ENCODE measurements around the gene RNF212B. TPM values are rescaled to one million over a fixed set of nuclear protein-coding genes. Genes with fewer than 3 reads are reported as not detected.

The RNF212B gene
- polyA plus RNA-seq, 3 donors from 2014 or later, result not detected

DNA sequence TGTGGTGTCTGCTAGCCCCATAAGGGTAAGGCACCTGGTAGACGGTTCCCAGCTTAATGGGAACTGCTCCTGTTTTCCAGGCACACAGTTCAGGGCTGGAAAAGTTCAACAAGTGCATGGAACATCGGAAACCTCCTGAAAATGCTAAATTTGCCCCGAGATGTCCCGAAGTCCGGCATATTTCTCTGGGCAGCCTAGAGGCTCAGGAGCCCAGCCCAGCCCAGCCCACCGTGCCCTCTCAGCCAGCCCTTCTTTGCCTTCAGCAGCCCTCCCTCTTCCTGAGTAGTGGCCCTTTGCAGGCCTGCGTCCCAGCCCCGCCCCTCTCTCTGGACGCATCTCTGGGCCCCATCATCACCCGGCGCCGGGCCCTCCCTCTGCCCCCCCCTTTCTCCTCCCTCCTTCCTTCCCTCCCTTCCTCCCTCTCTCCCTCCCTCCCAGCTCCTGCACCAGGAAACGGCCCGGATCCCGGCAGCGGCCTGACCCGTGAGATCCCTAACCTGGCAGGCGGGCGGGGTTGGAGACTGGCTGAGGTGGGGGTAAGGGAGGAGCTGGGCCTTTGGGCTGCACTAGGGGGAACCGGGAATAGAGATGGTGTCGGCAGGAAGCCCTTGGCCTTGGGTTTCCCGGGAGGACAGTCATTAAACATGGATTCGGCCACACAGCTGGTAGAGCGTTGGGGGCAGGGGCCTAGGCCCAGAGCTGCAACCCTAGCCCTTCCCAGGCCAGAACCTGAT, 68.8 kb downstream of the RNF212B start, which contains the start of gene BCL2L2:
TSS of gene BCL2L2 (plus strand) at position 422 of the 734 bp plus-strand sequence. CDS start 935 bp downstream, outside the sequence.
- peaks cover 6 to 13% (median 7%) of the 10 kb centered on the region in 3 donors for H3K27me3 Mint-ChIP-seq (ENCODE audit: low read depth in 3 of 3)

DNA sequence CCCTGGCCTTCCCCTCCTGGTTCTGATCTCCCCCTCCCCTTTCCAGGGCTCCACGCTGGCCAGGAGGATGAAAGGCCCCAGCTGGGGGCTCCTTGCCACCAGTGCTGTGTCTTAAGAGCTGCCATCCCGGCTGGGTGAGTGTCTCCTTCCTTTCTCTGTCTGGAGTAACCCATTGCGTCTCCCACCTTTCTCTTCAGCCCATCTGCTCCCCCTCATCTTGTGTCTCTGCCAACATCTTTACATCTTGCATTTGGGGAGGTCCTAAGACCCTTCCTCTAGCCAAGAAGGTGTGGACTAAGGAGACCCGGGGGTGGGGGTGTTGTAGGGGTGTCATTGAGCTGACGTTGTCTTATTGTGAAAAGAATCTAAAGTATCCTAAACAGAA, 69.4 kb downstream of the RNF212B start:
- Mint-ChIP-seq H3K27ac (peak overlapping the region; percentile 84 to 92 (median 90)), H3K9me3 (no peaks in the 10 kb centered on the region), H3K27me3 (ENCODE audit: low read depth in 3 of 3) (peaks cover 6 to 13% (median 7%) of the 10 kb centered on the region in 3 donors), H3K36me3 (no peaks in the 10 kb centered on the region), H3K4me3 (peak overlapping the region; percentile 78 to 83 (median 82)), H3K4me1 (peaks cover 36 to 46% of the 10 kb centered on the region in 2 donors)
- DNase-seq, result no peak

More for the DNA sequence above, 68.8 kb downstream of the RNF212B start, which contains the start of gene BCL2L2:
- Mint-ChIP-seq H3K36me3 (no peaks in the 10 kb centered on the region), H3K4me3 (peak within 1 kb of the TSS; percentile 78 to 83 (median 82)), H3K9me3 (no peaks in the 10 kb centered on the region), H3K4me1 (peaks cover 36 to 46% of the 10 kb centered on the region in 2 donors), H3K27ac (peak within 1 kb of the TSS; percentile 84 to 92 (median 90))
- DNase-seq, result peak; percentile 58 to 65 (median 65)

- H3K36me3 Mint-ChIP-seq, result peaks cover 0 to 3% (median 0%) of the 10 kb centered on the region in 3 donors
- peak overlapping the region; percentile 84 to 92 (median 90) for H3K27ac Mint-ChIP-seq
- peaks cover 0 to 10% (median 4%) of the 10 kb centered on the region in 3 donors for H3K27me3 Mint-ChIP-seq (ENCODE audit: low read depth in 3 of 3)
- DNase-seq, result no peak
- peaks cover 31 to 40% of the 10 kb centered on the region in 2 donors for H3K4me1 Mint-ChIP-seq
- H3K4me3 Mint-ChIP-seq, result peak overlapping the region; percentile 78 to 83 (median 82)
- no peaks in the 10 kb centered on the region for H3K9me3 Mint-ChIP-seq
Measured at GRCh38 chr14:23307687-23308644, 70.2 kb downstream of the RNF212B start.

DNA sequence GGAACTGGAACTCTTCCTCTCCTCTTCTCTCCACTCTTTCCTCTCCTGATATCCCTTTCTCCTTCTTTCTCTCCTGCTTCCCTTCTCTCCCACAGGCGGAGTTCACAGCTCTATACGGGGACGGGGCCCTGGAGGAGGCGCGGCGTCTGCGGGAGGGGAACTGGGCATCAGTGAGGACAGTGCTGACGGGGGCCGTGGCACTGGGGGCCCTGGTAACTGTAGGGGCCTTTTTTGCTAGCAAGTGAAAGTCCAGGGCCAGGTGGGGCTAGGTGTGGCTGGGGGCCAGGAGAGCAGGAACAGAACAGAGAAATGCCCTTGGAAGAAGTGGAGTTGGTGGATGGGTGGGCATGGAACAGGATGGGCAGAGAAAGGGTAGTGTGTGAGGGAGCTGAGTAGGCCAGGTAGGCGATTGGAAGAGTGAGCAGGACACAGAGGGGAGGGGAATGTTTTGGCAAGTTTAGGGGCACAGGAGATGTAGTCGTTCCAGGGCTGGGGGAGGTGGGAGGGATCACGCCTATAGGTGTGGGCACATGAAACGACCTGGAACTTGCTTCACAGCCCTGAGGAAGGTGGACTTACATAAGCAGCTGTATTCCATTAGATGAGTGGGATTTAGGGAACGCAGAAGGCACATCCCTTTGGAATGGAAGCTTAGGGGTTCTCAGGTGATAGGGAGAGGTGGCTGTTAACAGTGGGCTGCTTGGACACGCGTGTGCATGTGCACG, 71.1 kb downstream of the RNF212B start:
- Mint-ChIP-seq H3K9me3 (no peaks in the 10 kb centered on the region), H3K4me3 (peak overlapping the region in 1 of 5 donors; percentile 42)

GRCh38 chr14:23310546-23310945, 72.8 kb downstream of the RNF212B start:
- peak overlapping the region in 1 of 6 donors; percentile 34 for H3K27ac Mint-ChIP-seq
- DNase-seq, result no peak
- H3K36me3 Mint-ChIP-seq, result peaks cover 0 to 3% (median 0%) of the 10 kb centered on the region in 3 donors
- H3K4me3 Mint-ChIP-seq, result no peak overlapping the region
- peaks cover 24 to 27% of the 10 kb centered on the region in 2 donors for H3K4me1 Mint-ChIP-seq
- no peaks in the 10 kb centered on the region for H3K9me3 Mint-ChIP-seq
- peaks cover 0 to 7% (median 4%) of the 10 kb centered on the region in 3 donors for H3K27me3 Mint-ChIP-seq (ENCODE audit: low read depth in 3 of 3)

More for the DNA sequence above, 71.1 kb downstream of the RNF212B start:
- peaks cover 0 to 3% (median 0%) of the 10 kb centered on the region in 3 donors for H3K36me3 Mint-ChIP-seq
- H3K4me1 Mint-ChIP-seq, result peaks cover 27 to 35% of the 10 kb centered on the region in 2 donors
- peaks cover 0 to 10% (median 4%) of the 10 kb centered on the region in 3 donors for H3K27me3 Mint-ChIP-seq (ENCODE audit: low read depth in 3 of 3)
- no peak for DNase-seq
- peak overlapping the region in 4 of 6 donors; percentile 23 to 76 (median 57) for H3K27ac Mint-ChIP-seq

DNA sequence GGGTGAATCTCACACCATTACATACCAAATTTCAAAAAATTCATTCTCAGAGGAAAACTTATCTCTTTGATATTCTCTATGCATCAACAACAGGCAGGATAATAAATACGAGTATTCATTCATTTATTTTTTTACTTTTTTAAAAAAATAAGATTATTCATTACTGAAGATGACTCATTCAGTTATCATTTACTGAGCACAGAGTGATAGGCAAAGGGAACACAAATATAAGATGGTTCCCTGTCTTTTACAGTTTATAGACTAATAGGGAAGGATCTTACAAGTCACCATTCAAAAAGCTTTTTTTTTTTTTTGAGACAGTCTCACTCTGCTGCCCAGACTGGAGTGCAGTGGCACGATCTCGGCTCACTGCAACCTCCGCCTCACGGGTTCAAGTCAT, 78.6 kb downstream of the RNF212B start:
- peaks cover 0 to 4% (median 3%) of the 10 kb centered on the region in 3 donors for H3K36me3 Mint-ChIP-seq
- H3K4me3 Mint-ChIP-seq, result no peak overlapping the region
- H3K27me3 Mint-ChIP-seq (ENCODE audit: low read depth in 3 of 3), result peaks cover 4 to 10% (median 7%) of the 10 kb centered on the region in 3 donors
- no peak for DNase-seq
- no peak overlapping the region for H3K27ac Mint-ChIP-seq
- H3K9me3 Mint-ChIP-seq, result no peaks in the 10 kb centered on the region
- peaks cover 12 to 15% of the 10 kb centered on the region in 2 donors for H3K4me1 Mint-ChIP-seq

DNA sequence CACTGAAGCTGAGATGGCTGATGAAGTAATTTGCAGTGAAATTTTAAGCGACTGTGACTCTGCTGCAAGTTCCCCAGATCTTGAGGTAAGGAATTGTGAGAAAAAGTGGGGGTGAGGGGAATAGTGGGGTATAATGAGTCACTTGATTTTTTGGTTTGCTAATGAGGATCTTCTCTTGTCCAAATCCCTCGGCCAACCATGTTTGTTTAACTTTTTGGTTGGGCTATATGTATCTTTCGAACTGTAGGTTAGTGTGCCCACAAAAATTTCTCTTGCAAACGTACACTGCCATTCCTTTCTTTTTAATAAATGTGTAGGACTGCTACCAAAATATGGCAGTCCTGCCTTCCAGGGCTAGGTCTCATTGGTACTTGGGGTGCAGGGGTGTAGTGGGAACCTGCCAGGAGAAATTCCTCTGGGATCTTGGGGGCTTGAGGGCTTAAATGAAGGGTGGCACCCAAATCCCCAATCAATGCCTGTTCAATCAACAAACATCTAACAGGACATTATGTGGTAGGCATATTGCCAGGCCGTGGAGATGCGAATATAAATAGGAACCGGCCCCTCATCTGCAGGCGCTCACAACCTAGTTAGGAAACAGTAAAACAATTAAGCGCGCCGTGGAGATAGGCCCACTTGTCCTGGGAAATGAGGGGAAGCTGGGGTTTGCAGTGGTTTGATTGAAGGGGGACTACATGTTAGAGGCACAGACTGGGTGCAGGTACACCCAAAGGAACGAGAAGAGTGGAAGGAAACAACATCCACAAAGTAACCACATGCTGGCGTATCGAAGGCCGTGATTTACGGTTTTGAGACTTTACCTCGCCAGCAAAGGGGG, 82.2 kb downstream of the RNF212B start:
- Mint-ChIP-seq H3K4me3 (peak overlapping the region; percentile 90 to 93 (median 91)), H3K4me1 (peaks cover 27 to 36% of the 10 kb centered on the region in 2 donors), H3K27me3 (ENCODE audit: low read depth in 3 of 3) (peaks cover 6 to 10% (median 7%) of the 10 kb centered on the region in 3 donors), H3K36me3 (peaks cover 4 to 19% (median 10%) of the 10 kb centered on the region in 3 donors), H3K27ac (peak overlapping the region; percentile 97 to 100 (median 98)), H3K9me3 (no peaks in the 10 kb centered on the region)
- no peak for DNase-seq

DNA sequence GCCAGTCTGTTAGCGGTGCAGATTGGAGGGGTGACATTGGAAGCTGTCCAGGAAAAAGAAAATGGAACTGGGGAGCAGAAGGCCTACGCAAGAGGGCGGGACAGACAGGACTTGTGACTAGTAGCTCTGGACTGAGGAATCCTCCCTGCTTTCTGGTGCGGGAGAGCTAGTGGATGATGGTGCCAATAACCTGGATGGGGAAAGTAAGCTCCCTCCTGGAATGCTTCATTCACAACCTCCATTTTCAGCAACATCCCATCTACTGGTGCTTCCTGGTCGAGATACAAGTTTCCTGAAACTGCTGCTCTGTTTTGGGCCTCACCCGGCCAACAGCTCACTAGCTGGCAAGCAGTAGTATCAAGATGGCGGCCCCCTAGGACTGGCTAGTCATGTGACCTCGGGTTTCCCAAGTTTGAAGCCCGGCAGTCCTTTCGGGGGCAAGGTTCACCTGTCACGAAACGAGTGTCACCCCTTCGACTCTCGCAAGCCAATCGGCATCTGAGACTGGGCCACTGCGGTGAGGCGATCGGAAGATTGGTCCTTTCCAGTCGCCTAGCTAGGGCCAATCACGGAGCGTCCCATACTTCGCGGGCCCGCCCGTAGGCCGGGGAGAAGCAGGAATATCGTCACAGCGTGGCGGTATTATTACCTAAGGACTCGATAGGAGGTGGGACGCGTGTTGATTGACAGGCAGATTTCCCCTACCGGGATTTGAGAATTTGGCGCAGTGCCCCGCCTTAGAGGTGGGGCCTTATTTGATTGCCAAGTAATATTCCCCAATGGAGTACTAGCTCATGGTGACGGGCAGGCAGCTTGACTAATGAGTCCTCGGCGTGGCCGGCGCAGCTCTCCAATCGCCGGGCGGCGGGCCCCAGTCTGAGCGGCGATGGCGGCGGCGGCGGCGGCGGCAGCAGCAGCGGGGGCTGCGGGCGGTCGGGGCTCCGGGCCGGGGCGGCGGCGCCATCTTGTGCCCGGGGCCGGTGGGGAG, 83.1 kb downstream of the RNF212B start, which contains the start of gene PABPN1:
TSS of gene PABPN1 (plus strand) at position 874 of the 988 bp plus-strand sequence. CDS start at position 887, 13 bp downstream.
- H3K27ac Mint-ChIP-seq, result peak within 1 kb of the TSS; percentile 97 to 100 (median 98)
- peaks cover 27 to 36% of the 10 kb centered on the region in 2 donors for H3K4me1 Mint-ChIP-seq
- peaks cover 8 to 20% (median 10%) of the 10 kb centered on the region in 3 donors for H3K36me3 Mint-ChIP-seq
- peaks cover 6 to 13% (median 7%) of the 10 kb centered on the region in 3 donors for H3K27me3 Mint-ChIP-seq (ENCODE audit: low read depth in 3 of 3)
- DNase-seq, result peak; percentile 98 to 99 (median 99)
- peak within 1 kb of the TSS; percentile 90 to 93 (median 91) for H3K4me3 Mint-ChIP-seq
- no peaks in the 10 kb centered on the region for H3K9me3 Mint-ChIP-seq

- peak overlapping the region; percentile 86 to 93 (median 90) for H3K4me3 Mint-ChIP-seq
- H3K36me3 Mint-ChIP-seq, result peaks cover 6 to 20% (median 11%) of the 10 kb centered on the region in 3 donors
Measured at GRCh38 chr14:23321572-23322547, 84.1 kb downstream of the RNF212B start.

More at GRCh38 chr14:23321572-23322547, 84.1 kb downstream of the RNF212B start:
- DNase-seq, result peak; percentile 18 to 34 (median 25)
- H3K27ac Mint-ChIP-seq, result peak overlapping the region; percentile 88 to 100 (median 92)
- H3K9me3 Mint-ChIP-seq, result no peaks in the 10 kb centered on the region
- peaks cover 30 to 36% of the 10 kb centered on the region in 2 donors for H3K4me1 Mint-ChIP-seq
- H3K27me3 Mint-ChIP-seq (ENCODE audit: low read depth in 3 of 3), result peaks cover 6 to 13% (median 7%) of the 10 kb centered on the region in 3 donors

Measured in immature natural killer cell (primary cell).